Dedifferentiated amniotic fluid mesenchymal stem cell (primary cell): ENCODE results near the gene KCNN3.

Experiments
- DNase-seq: peaks from one replicate; pipeline ENCODE4 v3.0.0-alpha.2; 2016; ENCODE audit errors: extremely low spot score

Gene KCNN3

GRCh38 chr1:154861607-154862094, 8.4 kb downstream of the KCNN3 start:
- no peak for DNase-seq

- DNase-seq, result no peak
These were observed 9.8 kb downstream of the KCNN3 start for GRCh38 chr1:154860156-154860870.

- no peak for DNase-seq
These were observed 10.3 kb downstream of the KCNN3 start for GRCh38 chr1:154859786-154860155.

- DNase-seq, result no peak
These were observed 10.8 kb downstream of the KCNN3 start for GRCh38 chr1:154859151-154859785.

GRCh38 chr1:154857441-154858215, 12.5 kb downstream of the KCNN3 start:
- no peak for DNase-seq

GRCh38 chr1:154857022-154857421, 13.1 kb downstream of the KCNN3 start:
- DNase-seq, result no peak

- DNase-seq, result no peak
These were observed 13.5 kb downstream of the KCNN3 start for GRCh38 chr1:154856544-154856943.

- DNase-seq, result no peak
These were observed 14.0 kb downstream of the KCNN3 start for GRCh38 chr1:154856049-154856448.

- no peak for DNase-seq
These were observed 14.8 kb downstream of the KCNN3 start for GRCh38 chr1:154855186-154855851.

GRCh38 chr1:154852845-154853244, 17.2 kb downstream of the KCNN3 start:
- DNase-seq, result no peak

GRCh38 chr1:154851392-154852177, 18.5 kb downstream of the KCNN3 start:
- DNase-seq, result no peak

GRCh38 chr1:154849645-154850131, 20.4 kb downstream of the KCNN3 start:
- no peak for DNase-seq

- no peak for DNase-seq
These were observed 21.1 kb downstream of the KCNN3 start for GRCh38 chr1:154848983-154849382.

GRCh38 chr1:154847891-154848290, 22.2 kb downstream of the KCNN3 start:
- DNase-seq, result no peak

- DNase-seq, result no peak
These were observed 23.3 kb downstream of the KCNN3 start for GRCh38 chr1:154846565-154847442.

GRCh38 chr1:154845879-154846278, 24.2 kb downstream of the KCNN3 start:
- no peak for DNase-seq

- DNase-seq, result no peak
These were observed 24.9 kb downstream of the KCNN3 start for GRCh38 chr1:154845174-154845573.

GRCh38 chr1:154844297-154844681, 25.8 kb downstream of the KCNN3 start:
- no peak for DNase-seq

GRCh38 chr1:154843636-154844296, 26.3 kb downstream of the KCNN3 start:
- no peak for DNase-seq

- DNase-seq, result no peak
These were observed 27.4 kb downstream of the KCNN3 start for GRCh38 chr1:154842635-154843034.
